RWPE2 (cell line): Measurements from ENCODE around the gene TRIM29.
A peak's percentile ranks its signal among the peaks of the same experiment; 100 is the strongest.

ENCODE experiments used
- ATAC-seq: fragments of 200-7000 bp; cut with Tn5 transposase; 3 replicates; pipeline ENCODE4 v1.9.1; 2021; ENCODE audit warnings: low read depth
- DNase-seq: peaks from one replicate; pipeline ENCODE4 v3.0.0-alpha.2; 2020; ENCODE audit warnings: low spot score
- H3K27ac ChIP-seq: fragments of 450-650 bp; 2 replicates; pipeline ENCODE4 v1.5.1; 2017; ENCODE audit warnings: mild to moderate bottlenecking; ENCODE audit not compliant: poor library complexity, severe bottlenecking
- H3K27me3 ChIP-seq: fragments of 250-450 bp; sonication (Bioruptor Pico); 2 replicates; pipeline ENCODE4 v1.5.1; 2021; ENCODE audit warnings: mild to moderate bottlenecking, moderate library complexity; ENCODE audit not compliant: insufficient read depth, poor library complexity, severe bottlenecking
- H3K36me3 ChIP-seq: fragments of 250-450 bp; sonication (Bioruptor Pico); 2 replicates; pipeline ENCODE4 v1.5.1; 2020; ENCODE audit warnings: low read depth, mild to moderate bottlenecking, moderate library complexity
- H3K4me1 ChIP-seq: fragments of 250-450 bp; sonication (Bioruptor Pico); 2 replicates; pipeline ENCODE4 v1.5.1; 2021; ENCODE audit warnings: mild to moderate bottlenecking, moderate library complexity; ENCODE audit not compliant: insufficient read depth, poor library complexity, severe bottlenecking
- H3K4me3 ChIP-seq: fragments of 250-450 bp; sonication (Bioruptor Pico); 2 replicates; pipeline ENCODE4 v1.5.1; 2021; ENCODE audit warnings: mild to moderate bottlenecking, moderate library complexity; ENCODE audit not compliant: severe bottlenecking
- H3K9me3 ChIP-seq: fragments of 250-450 bp; sonication (Bioruptor Pico); 2 replicates; pipeline ENCODE4 v1.5.1; 2021; ENCODE audit warnings: mild to moderate bottlenecking, moderate library complexity; ENCODE audit not compliant: severe bottlenecking
- CTCF ChIP-seq: fragments of 450-650 bp; IDR thresholded peaks from one replicate; pipeline ENCODE4 v1.5.1; 2017; ENCODE audit warnings: mild to moderate bottlenecking, moderate library complexity; ENCODE audit not compliant: poor library complexity, severe bottlenecking

The TRIM29 gene

GRCh38 chr11:120079750-120080610, 57.9 kb downstream of the TRIM29 start:
- no peaks in the 10 kb centered on the region for H3K36me3 ChIP-seq
- H3K27ac ChIP-seq, result no peak overlapping the region
- TF ChIP-seq CTCF, result peak; percentile 43
- no peak overlapping the region for H3K4me3 ChIP-seq
- no peaks in the 10 kb centered on the region for H3K27me3 ChIP-seq
- H3K9me3 ChIP-seq, result no peaks in the 10 kb centered on the region
- DNase-seq, result no peak
- ATAC-seq, result no peak
- no peaks in the 10 kb centered on the region for H3K4me1 ChIP-seq

GRCh38 chr11:120078397-120078796, 59.5 kb downstream of the TRIM29 start:
- ATAC-seq (no peak), DNase-seq (no peak)
- H3K9me3 ChIP-seq, result no peaks in the 10 kb centered on the region
- no peak overlapping the region for H3K4me3 ChIP-seq
- no peaks in the 10 kb centered on the region for H3K4me1 ChIP-seq
- H3K27me3 ChIP-seq, result no peaks in the 10 kb centered on the region
- H3K27ac ChIP-seq, result no peak overlapping the region
- no peak for TF ChIP-seq CTCF
- H3K36me3 ChIP-seq, result no peaks in the 10 kb centered on the region

GRCh38 chr11:120074076-120074475, 63.8 kb downstream of the TRIM29 start:
- DNase-seq (no peak), ATAC-seq (no peak)
- H3K4me3 ChIP-seq, result no peak overlapping the region
- no peak for TF ChIP-seq CTCF
- no peaks in the 10 kb centered on the region for H3K9me3 ChIP-seq
- H3K4me1 ChIP-seq, result no peaks in the 10 kb centered on the region
- H3K27me3 ChIP-seq, result no peaks in the 10 kb centered on the region
- no peaks in the 10 kb centered on the region for H3K36me3 ChIP-seq
- H3K27ac ChIP-seq, result no peak overlapping the region

- no peaks in the 10 kb centered on the region for H3K27me3 ChIP-seq
- TF ChIP-seq CTCF, result no peak
- ATAC-seq (no peak), DNase-seq (no peak)
- no peak overlapping the region for H3K4me3 ChIP-seq
- H3K4me1 ChIP-seq, result no peaks in the 10 kb centered on the region
- H3K27ac ChIP-seq, result no peak overlapping the region
- H3K36me3 ChIP-seq, result no peaks in the 10 kb centered on the region
- H3K9me3 ChIP-seq, result no peaks in the 10 kb centered on the region
Measured at GRCh38 chr11:120073196-120073595, 64.7 kb downstream of the TRIM29 start.

- Histone ChIP-seq H3K27ac (no peak overlapping the region), H3K4me1 (no peaks in the 10 kb centered on the region), H3K9me3 (no peaks in the 10 kb centered on the region), H3K27me3 (no peaks in the 10 kb centered on the region), H3K36me3 (no peaks in the 10 kb centered on the region), H3K4me3 (no peak overlapping the region)
- TF ChIP-seq CTCF, result no peak
- DNase-seq (no peak), ATAC-seq (peak; percentile 65)
Measured at GRCh38 chr11:120068114-120068573, 69.8 kb downstream of the TRIM29 start.
